ENCODE data around the gene SMIM32. TPM values are rescaled to one million over a fixed set of nuclear protein-coding genes. Genes with fewer than 3 reads are reported as not detected.

The SMIM32 gene
- total RNA-seq, 2 experiments from 2014 or later, result not detected

GRCh38 chr5:136226401-136226800 is 33.4 kb upstream of the SMIM32 start:
- Histone ChIP-seq H3K4me1 (ENCODE audit: insufficient read depth, low read length) (no peaks in the 10 kb centered on the region), H3K4me3 (ENCODE audit: low read length) (no peak overlapping the region), H3K36me3 (ENCODE audit: insufficient read depth, low read length) (no peaks in the 10 kb centered on the region), H3K27me3 (ENCODE audit: control insufficient read depth in 1 of 2, insufficient read depth in 2 of 2, low read length in 2 of 2) (peaks cover 4 to 7% of the 10 kb centered on the region in 2 experiments), H3K27ac (ENCODE audit: low read depth in 1 of 2, low read length in 2 of 2) (no peak overlapping the region), H3K9me3 (ENCODE audit: control insufficient read depth in 1 of 2, insufficient read depth in 1 of 2, low read length in 2 of 2) (peaks cover 0 to under 1% of the 10 kb centered on the region in 2 experiments)
- H3K4me1 Mint-ChIP-seq (ENCODE audit: low read depth), result no peaks in the 10 kb centered on the region
- POLR2A ChIA-PET, result no interaction called here
- ATAC-seq (ENCODE audit: poor library complexity), result no peak
- DNase-seq, result no peak
- peaks cover 29% of the 10 kb centered on the region for H3K27me3 Mint-ChIP-seq
- intact Hi-C loops (cut with DNase I, micrococcal nuclease), result no loop called here
- H3K4me3 Mint-ChIP-seq, result no peak overlapping the region
- no peak overlapping the region for H3K27ac Mint-ChIP-seq
- CTCF ChIA-PET, result no interaction called here
- H3K36me3 Mint-ChIP-seq (ENCODE audit: low read depth), result no peaks in the 10 kb centered on the region
- H3K9me3 Mint-ChIP-seq, result no peaks in the 10 kb centered on the region
- TF ChIP-seq CTCF (IDR thresholded peaks at IDR 0.05), result no peak

GRCh38 chr5:136225796-136226195 is 32.8 kb upstream of the SMIM32 start:
- CTCF ChIA-PET, result no interaction called here
- POLR2A ChIA-PET, result no interaction called here

GRCh38 chr5:136222580-136223235 is 29.7 kb upstream of the SMIM32 start:
- DNase-seq (no peak), ATAC-seq (ENCODE audit: poor library complexity) (no peak)
- H3K27me3 Mint-ChIP-seq, result peaks cover 16% of the 10 kb centered on the region
- no peak for TF ChIP-seq CTCF (IDR thresholded peaks at IDR 0.05)
- H3K4me1 ChIP-seq (ENCODE audit: insufficient read depth, low read length), result no peaks in the 10 kb centered on the region
- POLR2A ChIA-PET, result no interaction called here
- no peaks in the 10 kb centered on the region for H3K36me3 Mint-ChIP-seq (ENCODE audit: low read depth)
- H3K9me3 ChIP-seq (ENCODE audit: control insufficient read depth in 1 of 2, insufficient read depth in 1 of 2, low read length in 2 of 2), result peaks cover 3 to 14% of the 10 kb centered on the region in 2 experiments
- peaks cover 4% of the 10 kb centered on the region for H3K9me3 Mint-ChIP-seq
- peaks cover 4 to 7% of the 10 kb centered on the region in 2 experiments for H3K27me3 ChIP-seq (ENCODE audit: control insufficient read depth in 1 of 2, insufficient read depth in 2 of 2, low read length in 2 of 2)
- no peak overlapping the region for H3K27ac Mint-ChIP-seq
- no peaks in the 10 kb centered on the region for H3K36me3 ChIP-seq (ENCODE audit: insufficient read depth, low read length)
- no peak overlapping the region for H3K27ac ChIP-seq (ENCODE audit: low read depth in 1 of 2, low read length in 2 of 2)
- H3K4me3 ChIP-seq (ENCODE audit: low read length), result no peak overlapping the region
- no peaks in the 10 kb centered on the region for H3K4me1 Mint-ChIP-seq (ENCODE audit: low read depth)
- CTCF ChIA-PET, result no interaction called here
- intact Hi-C loops (cut with DNase I, micrococcal nuclease), result no loop called here
- no peak overlapping the region for H3K4me3 Mint-ChIP-seq

More at GRCh38 chr5:136225796-136226195, 32.8 kb upstream of the SMIM32 start:
- H3K4me1 Mint-ChIP-seq (ENCODE audit: low read depth), result no peaks in the 10 kb centered on the region
- H3K36me3 Mint-ChIP-seq (ENCODE audit: low read depth), result no peaks in the 10 kb centered on the region
- H3K27me3 Mint-ChIP-seq, result peaks cover 29% of the 10 kb centered on the region
- Histone ChIP-seq H3K4me1 (ENCODE audit: insufficient read depth, low read length) (no peaks in the 10 kb centered on the region), H3K27me3 (ENCODE audit: control insufficient read depth in 1 of 2, insufficient read depth in 2 of 2, low read length in 2 of 2) (peaks cover 4 to 7% of the 10 kb centered on the region in 2 experiments), H3K9me3 (ENCODE audit: control insufficient read depth in 1 of 2, insufficient read depth in 1 of 2, low read length in 2 of 2) (peaks cover 3 to 5% of the 10 kb centered on the region in 2 experiments), H3K36me3 (ENCODE audit: insufficient read depth, low read length) (no peaks in the 10 kb centered on the region), H3K27ac (ENCODE audit: low read depth in 1 of 2, low read length in 2 of 2) (no peak overlapping the region), H3K4me3 (ENCODE audit: low read length) (no peak overlapping the region)
- no peak for TF ChIP-seq CTCF (IDR thresholded peaks at IDR 0.05)
- H3K9me3 Mint-ChIP-seq, result no peaks in the 10 kb centered on the region
- no peak for DNase-seq
- H3K4me3 Mint-ChIP-seq, result no peak overlapping the region
- intact Hi-C loops (cut with DNase I, micrococcal nuclease), result no loop called here
- ATAC-seq (ENCODE audit: poor library complexity), result no peak
- H3K27ac Mint-ChIP-seq, result no peak overlapping the region

Data from CD4-positive, alpha-beta T cell (primary cell).